Measurements from ENCODE around the gene ROCK2.
"Not testable (repeated sequence)": the region's sequence is repeated elsewhere in the genome, so short reads cannot be mapped to it uniquely, and the experiment has no call there.

Gene ROCK2

DNA sequence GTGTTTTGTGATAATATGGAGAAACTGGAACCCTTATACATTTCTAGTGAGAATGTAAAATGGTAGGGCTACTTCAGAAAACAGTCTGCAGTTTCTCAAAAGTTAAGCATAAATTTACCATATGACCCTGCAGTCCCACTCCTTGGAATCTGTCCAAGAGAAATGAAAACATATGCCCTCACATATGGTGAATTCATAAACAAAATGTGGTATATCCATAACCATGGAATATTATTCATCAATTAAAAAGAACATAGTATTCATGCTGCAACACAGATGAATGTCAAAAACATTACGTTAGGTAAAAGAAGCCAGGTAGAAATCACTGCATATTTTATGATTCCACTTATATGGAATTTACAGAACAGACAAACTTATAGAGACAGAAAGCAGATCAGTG lies 11.8 kb downstream of the ROCK2 start:
- H2AFZ ChIP-seq (ENCODE audit: low read depth), result no peak overlapping the region
- no peak overlapping the region for H3K4me3 ChIP-seq (IDR thresholded peaks at IDR 0.05; ENCODE audit: insufficient read depth, low read depth, low read length)
- peaks cover 6% of the 10 kb centered on the region for H3K4me1 ChIP-seq (ENCODE audit: low read depth, poor library complexity, severe bottlenecking)
- TF ChIP-seq, protein P1, sequence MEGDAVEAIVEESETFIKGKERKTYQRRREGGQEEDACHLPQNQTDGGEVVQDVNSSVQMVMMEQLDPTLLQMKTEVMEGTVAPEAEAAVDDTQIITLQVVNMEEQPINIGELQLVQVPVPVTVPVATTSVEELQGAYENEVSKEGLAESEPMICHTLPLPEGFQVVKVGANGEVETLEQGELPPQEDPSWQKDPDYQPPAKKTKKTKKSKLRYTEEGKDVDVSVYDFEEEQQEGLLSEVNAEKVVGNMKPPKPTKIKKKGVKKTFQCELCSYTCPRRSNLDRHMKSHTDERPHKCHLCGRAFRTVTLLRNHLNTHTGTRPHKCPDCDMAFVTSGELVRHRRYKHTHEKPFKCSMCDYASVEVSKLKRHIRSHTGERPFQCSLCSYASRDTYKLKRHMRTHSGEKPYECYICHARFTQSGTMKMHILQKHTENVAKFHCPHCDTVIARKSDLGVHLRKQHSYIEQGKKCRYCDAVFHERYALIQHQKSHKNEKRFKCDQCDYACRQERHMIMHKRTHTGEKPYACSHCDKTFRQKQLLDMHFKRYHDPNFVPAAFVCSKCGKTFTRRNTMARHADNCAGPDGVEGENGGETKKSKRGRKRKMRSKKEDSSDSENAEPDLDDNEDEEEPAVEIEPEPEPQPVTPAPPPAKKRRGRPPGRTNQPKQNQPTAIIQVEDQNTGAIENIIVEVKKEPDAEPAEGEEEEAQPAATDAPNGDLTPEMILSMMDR (conservative IDR thresholded peaks at IDR 0.05; ENCODE audit: low read depth, low read length), result no peak
- H3K27me3 ChIP-seq (ENCODE audit: insufficient read depth, low read depth), result no peaks in the 10 kb centered on the region
- H3K36me3 ChIP-seq (ENCODE audit: insufficient read depth), result no peaks in the 10 kb centered on the region
- H3K79me2 ChIP-seq (ENCODE audit: insufficient read depth, low read depth), result peaks cover 64% of the 10 kb centered on the region; the same call in 1 of the 2 replicates
- H3K4me2 ChIP-seq, result no peak overlapping the region
- no peak overlapping the region for H3K9ac ChIP-seq
- H3K27ac ChIP-seq, result no peak overlapping the region
- no peaks in the 10 kb centered on the region for H4K20me1 ChIP-seq (ENCODE audit: insufficient read depth)

DNA sequence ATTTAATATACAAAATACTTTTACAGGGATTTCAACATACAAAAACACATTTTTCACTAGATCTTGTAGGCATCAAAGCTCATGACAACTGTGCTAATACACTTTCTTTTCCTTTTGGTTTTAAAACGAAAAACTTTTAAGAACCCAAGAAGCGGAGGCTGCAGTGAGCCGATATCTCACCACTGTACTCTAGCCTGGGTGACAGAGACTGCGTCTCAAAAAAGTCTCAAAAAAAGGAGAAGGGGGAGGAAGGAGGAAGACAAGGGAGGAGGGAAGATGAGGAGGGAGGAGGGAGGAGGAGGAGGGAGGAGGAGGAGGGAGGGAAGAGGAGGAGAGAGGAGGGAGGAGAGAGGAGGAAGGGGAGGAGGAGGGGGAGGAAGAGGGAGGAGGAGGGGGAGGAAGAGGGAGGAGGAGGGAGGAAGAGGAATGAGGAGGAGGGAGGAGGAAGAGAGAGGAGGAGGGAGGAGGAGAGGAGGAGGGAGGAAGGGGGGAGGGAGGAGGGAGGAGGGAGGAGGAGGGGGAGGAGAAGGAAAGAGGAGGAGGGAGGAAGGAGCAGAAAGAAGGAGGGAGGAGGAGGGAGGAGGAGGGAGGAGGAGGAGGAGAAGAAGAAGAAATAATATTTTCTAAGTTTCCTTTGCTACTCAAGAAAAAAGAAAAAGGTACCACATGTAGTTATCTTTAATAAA lies 13.8 kb downstream of the ROCK2 start:
- Histone ChIP-seq H3K4me2 (no peak overlapping the region), H3K9ac (no peak overlapping the region), H3K4me3 (IDR thresholded peaks at IDR 0.05; ENCODE audit: insufficient read depth, low read depth, low read length) (no peak overlapping the region)

DNA sequence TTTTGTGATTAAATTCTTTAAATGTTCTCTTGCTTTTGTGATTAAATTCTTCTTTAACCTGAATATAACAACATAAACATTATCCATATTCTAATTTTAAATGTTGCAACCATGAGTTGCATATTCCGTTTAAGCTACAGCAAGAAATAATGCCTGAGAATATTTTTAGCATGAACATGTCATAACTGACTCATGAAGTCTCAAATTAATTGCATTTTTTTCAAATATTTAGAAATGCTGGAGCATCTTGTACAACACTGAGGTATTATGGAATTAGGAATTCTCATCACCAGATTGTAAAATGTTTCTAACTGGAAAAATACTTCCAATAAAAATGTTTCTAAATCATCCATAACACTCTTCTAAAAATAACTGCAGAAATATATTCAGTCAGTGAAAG lies 14.7 kb downstream of the ROCK2 start:
- no peak overlapping the region for H2AFZ ChIP-seq (ENCODE audit: low read depth)
- no peak overlapping the region for H3K9ac ChIP-seq
- H3K4me2 ChIP-seq, result no peak overlapping the region
- H3K36me3 ChIP-seq (ENCODE audit: insufficient read depth), result no peaks in the 10 kb centered on the region
- H3K79me2 ChIP-seq (ENCODE audit: insufficient read depth, low read depth), result peaks cover 49% of the 10 kb centered on the region; the same call in 1 of the 2 replicates
- H3K27me3 ChIP-seq (ENCODE audit: insufficient read depth, low read depth), result no peaks in the 10 kb centered on the region
- H3K27ac ChIP-seq, result no peak overlapping the region
- TF ChIP-seq, protein P1 (conservative IDR thresholded peaks at IDR 0.05; ENCODE audit: low read depth, low read length), result no peak
- H3K4me1 ChIP-seq (ENCODE audit: low read depth, poor library complexity, severe bottlenecking), result peaks cover 6% of the 10 kb centered on the region
- no peak overlapping the region for H3K4me3 ChIP-seq (IDR thresholded peaks at IDR 0.05; ENCODE audit: insufficient read depth, low read depth, low read length)
- H4K20me1 ChIP-seq (ENCODE audit: insufficient read depth), result no peaks in the 10 kb centered on the region; the same call in 1 of the 2 replicates

More for the DNA sequence above, 13.8 kb downstream of the ROCK2 start:
- Histone ChIP-seq H3K4me1 (ENCODE audit: low read depth, poor library complexity, severe bottlenecking) (peaks cover 6% of the 10 kb centered on the region), H4K20me1 (ENCODE audit: insufficient read depth) (no peaks in the 10 kb centered on the region), H3K27me3 (ENCODE audit: insufficient read depth, low read depth) (no peaks in the 10 kb centered on the region), H3K27ac (no peak overlapping the region), H3K36me3 (ENCODE audit: insufficient read depth) (no peaks in the 10 kb centered on the region), H2AFZ (ENCODE audit: low read depth) (no peak overlapping the region), H3K79me2 (ENCODE audit: insufficient read depth, low read depth) (peaks cover 53% of the 10 kb centered on the region; the same call in 1 of the 2 replicates)
- TF ChIP-seq, protein P1 (conservative IDR thresholded peaks at IDR 0.05; ENCODE audit: low read depth, low read length), result no peak

DNA sequence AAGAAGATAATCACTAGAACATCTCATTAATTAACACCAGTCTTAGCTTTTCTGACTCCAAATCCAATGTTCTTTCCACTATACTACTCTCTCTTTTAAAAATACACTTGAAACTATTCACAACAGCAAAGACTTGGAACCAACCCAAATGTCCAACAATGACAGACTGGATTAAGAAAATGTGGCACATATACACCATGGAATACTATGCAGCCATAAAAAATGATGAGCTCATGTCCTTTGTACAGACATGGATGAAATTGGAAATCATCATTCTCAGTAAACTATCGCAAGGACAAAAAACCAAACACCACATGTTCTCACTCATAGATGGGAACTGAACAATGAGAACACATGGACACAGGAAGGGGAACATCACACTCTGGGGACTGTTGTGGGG lies 15.9 kb downstream of the ROCK2 start:
- not testable (repeated sequence) for H4K20me1 ChIP-seq (ENCODE audit: insufficient read depth); H3K27me3 ChIP-seq (ENCODE audit: insufficient read depth, low read depth)
- H3K79me2 ChIP-seq (ENCODE audit: insufficient read depth, low read depth), result peaks cover 48% of the 10 kb centered on the region; the same call in 1 of the 2 replicates

DNA sequence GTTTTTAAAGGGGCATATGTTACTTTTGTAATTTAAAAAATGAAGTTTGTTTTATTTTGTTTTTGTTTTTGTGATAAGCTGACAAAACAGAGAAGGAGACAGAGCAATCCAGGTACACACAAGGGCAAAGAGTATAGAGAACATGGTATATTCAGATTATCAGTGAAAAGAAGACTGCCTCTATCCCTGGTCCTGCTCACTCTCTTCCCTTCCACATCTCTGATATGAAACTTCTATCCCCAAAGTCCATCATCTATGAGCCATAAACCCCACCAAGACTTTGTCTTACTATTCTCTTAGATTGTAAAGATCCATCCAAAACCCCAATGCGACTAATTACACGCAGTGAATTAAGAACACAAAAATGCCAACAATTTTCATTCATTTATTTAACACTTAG lies 16.6 kb downstream of the ROCK2 start:
- H3K4me2 ChIP-seq, result no peak overlapping the region
- H3K9ac ChIP-seq, result no peak overlapping the region
- H3K27me3 ChIP-seq (ENCODE audit: insufficient read depth, low read depth), result no peaks in the 10 kb centered on the region
- peaks cover 41% of the 10 kb centered on the region; the same call in 1 of the 2 replicates for H3K79me2 ChIP-seq (ENCODE audit: insufficient read depth, low read depth)
- H3K36me3 ChIP-seq (ENCODE audit: insufficient read depth), result no peaks in the 10 kb centered on the region
- H2AFZ ChIP-seq (ENCODE audit: low read depth), result no peak overlapping the region
- H3K27ac ChIP-seq, result no peak overlapping the region
- peaks cover 6% of the 10 kb centered on the region for H3K4me1 ChIP-seq (ENCODE audit: low read depth, poor library complexity, severe bottlenecking)
- TF ChIP-seq, protein P1 (conservative IDR thresholded peaks at IDR 0.05; ENCODE audit: low read depth, low read length), result no peak
- no peak overlapping the region for H3K4me3 ChIP-seq (IDR thresholded peaks at IDR 0.05; ENCODE audit: insufficient read depth, low read depth, low read length)
- no peaks in the 10 kb centered on the region; the same call in 1 of the 2 replicates for H4K20me1 ChIP-seq (ENCODE audit: insufficient read depth)

More for the DNA sequence above, 15.9 kb downstream of the ROCK2 start:
- H3K36me3 ChIP-seq (ENCODE audit: insufficient read depth); H3K4me1 ChIP-seq (ENCODE audit: low read depth, poor library complexity, severe bottlenecking); H3K9ac ChIP-seq; H2AFZ ChIP-seq (ENCODE audit: low read depth); H3K4me2 ChIP-seq; H3K4me3 ChIP-seq (IDR thresholded peaks at IDR 0.05; ENCODE audit: insufficient read depth, low read depth, low read length); H3K27ac ChIP-seq: not testable (repeated sequence)

Data from KMS-11 (cell line).